RWPE2 (cell line): Measurements from ENCODE around the gene MAPK11.

Experiments used
- ATAC-seq: fragments of 200-7000 bp; cut with Tn5 transposase; 3 replicates; pipeline ENCODE4 v1.9.1; 2021; ENCODE audit warnings: low read depth
- DNase-seq: peaks from one replicate; pipeline ENCODE4 v3.0.0-alpha.2; 2020; ENCODE audit warnings: low spot score
- H3K27ac ChIP-seq: fragments of 450-650 bp; 2 replicates; pipeline ENCODE4 v1.5.1; 2017; ENCODE audit warnings: mild to moderate bottlenecking; ENCODE audit not compliant: poor library complexity, severe bottlenecking
- H3K27me3 ChIP-seq: fragments of 250-450 bp; sonication (Bioruptor Pico); 2 replicates; pipeline ENCODE4 v1.5.1; 2021; ENCODE audit warnings: mild to moderate bottlenecking, moderate library complexity; ENCODE audit not compliant: insufficient read depth, poor library complexity, severe bottlenecking
- H3K36me3 ChIP-seq: fragments of 250-450 bp; sonication (Bioruptor Pico); 2 replicates; pipeline ENCODE4 v1.5.1; 2020; ENCODE audit warnings: low read depth, mild to moderate bottlenecking, moderate library complexity
- H3K4me1 ChIP-seq: fragments of 250-450 bp; sonication (Bioruptor Pico); 2 replicates; pipeline ENCODE4 v1.5.1; 2021; ENCODE audit warnings: mild to moderate bottlenecking, moderate library complexity; ENCODE audit not compliant: insufficient read depth, poor library complexity, severe bottlenecking
- H3K4me3 ChIP-seq: fragments of 250-450 bp; sonication (Bioruptor Pico); 2 replicates; pipeline ENCODE4 v1.5.1; 2021; ENCODE audit warnings: mild to moderate bottlenecking, moderate library complexity; ENCODE audit not compliant: severe bottlenecking
- H3K9me3 ChIP-seq: fragments of 250-450 bp; sonication (Bioruptor Pico); 2 replicates; pipeline ENCODE4 v1.5.1; 2021; ENCODE audit warnings: mild to moderate bottlenecking, moderate library complexity; ENCODE audit not compliant: severe bottlenecking
- CTCF ChIP-seq: fragments of 450-650 bp; IDR thresholded peaks from one replicate; pipeline ENCODE4 v1.5.1; 2017; ENCODE audit warnings: mild to moderate bottlenecking, moderate library complexity; ENCODE audit not compliant: poor library complexity, severe bottlenecking

MAPK11 gene

DNA sequence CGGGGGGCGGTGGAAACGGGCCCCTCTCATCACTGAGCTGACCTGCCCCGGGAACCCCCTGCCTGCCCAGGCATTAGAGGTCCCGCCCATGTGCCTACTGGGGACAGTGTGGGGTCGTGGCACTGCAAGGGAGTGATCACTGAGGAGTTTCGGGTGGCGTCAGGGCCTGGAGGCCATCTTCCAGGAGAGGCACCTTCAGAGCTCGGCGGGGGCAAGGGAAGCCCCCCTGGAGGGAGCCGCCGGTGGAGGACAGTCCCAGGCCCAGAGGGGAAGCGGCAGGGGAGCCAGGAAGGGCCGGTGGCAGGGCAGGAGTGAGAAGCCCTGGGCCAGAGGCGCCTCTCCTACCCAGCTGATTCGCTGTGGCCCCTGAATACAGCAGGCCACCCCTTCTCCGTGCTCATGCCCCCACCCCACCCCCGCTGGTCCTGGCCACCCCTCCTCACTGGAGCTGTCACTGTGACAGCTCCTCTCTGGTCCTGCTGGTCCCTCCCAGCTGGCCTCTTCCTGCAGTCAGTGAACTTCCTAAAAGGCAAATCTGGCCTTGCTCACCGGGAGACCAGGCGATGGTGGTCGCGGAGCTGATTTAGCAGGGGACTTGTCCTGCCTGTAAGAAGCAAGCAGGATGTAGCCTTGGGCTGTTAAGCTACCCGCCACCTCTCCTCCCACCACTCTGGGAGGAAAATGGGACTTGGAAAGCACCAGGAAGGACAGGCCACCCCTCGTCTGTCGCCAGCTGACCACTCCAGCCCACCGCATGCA is 2.0 kb upstream of the MAPK11 start:
- Histone ChIP-seq H3K4me1 (peaks cover 14% of the 10 kb centered on the region), H3K36me3 (peaks cover 27% of the 10 kb centered on the region), H3K27ac (no peak overlapping the region), H3K9me3 (no peaks in the 10 kb centered on the region), H3K27me3 (no peaks in the 10 kb centered on the region), H3K4me3 (no peak overlapping the region)
- ATAC-seq (no peak), DNase-seq (no peak)
- TF ChIP-seq CTCF: peak; percentile 5

DNA sequence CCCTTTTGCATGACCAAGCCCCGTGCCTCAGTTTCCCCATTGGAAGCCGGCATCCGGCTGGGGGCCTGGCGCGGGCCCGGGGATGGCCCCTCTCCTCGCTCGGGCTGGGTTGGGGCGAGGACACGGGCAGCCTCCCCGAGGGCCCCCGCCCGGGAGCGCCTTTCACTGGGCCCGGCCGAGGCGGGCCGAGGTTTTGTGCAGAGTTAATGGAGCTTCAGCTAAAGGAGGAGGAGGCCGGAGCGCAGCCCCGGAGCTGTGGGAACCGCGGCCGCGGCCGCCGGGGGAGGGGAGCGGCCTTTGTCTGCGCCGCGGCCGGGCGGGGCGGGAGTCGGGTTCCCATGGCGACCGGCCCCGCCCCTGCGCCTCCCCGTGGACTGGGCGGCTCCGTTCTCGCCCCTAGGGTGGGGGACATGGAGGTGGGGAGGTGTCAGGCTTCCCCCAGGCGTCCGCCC is 1.4 kb upstream of the MAPK11 start:
- ATAC-seq: peak; percentile 43

DNA sequence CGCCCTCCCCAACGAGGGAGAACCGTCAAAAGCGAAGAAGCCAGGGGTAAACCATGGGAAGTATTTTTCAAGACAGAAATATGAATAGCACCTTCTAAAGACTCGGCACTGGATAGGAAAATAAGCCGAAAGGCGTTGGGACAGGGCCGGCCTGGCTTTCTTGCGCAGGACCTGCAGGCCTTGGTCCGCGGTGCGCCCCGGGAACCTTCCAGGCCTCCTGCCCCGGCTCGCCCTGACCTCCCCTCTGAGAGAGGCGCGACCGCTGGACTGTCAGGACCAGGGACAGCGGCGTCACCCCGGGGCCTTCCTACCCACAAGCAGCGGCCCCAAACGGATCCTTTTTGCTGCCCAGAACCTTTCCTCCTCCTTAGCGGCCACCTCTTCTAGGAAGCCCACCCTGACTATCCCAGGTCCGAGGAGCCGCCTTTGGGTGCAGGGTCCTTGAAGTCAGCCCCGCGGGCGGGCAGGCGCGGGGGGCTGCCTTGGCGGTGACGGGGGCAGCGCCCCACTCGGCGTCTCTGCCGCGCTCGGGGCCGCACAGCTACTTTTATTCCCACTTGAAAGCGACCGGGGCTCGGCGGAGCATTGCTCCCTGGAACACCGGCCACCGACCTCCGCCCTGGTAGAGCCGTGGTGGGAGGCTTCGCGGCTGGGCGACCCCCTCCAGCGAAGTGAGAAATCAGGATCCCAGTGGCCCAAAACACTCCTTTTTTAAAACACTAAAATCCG is 650 bp upstream of the MAPK11 start:
- H3K27me3 ChIP-seq: no peaks in the 10 kb centered on the region
- H3K9me3 ChIP-seq: no peaks in the 10 kb centered on the region
- H3K27ac ChIP-seq: peak overlapping the region; percentile 15
- H3K4me1 ChIP-seq: peaks cover 14% of the 10 kb centered on the region
- DNase-seq (no peak), ATAC-seq (peak; percentile 59)
- H3K36me3 ChIP-seq: peaks cover 15% of the 10 kb centered on the region
- TF ChIP-seq CTCF: no peak
- peak overlapping the region; percentile 33 for H3K4me3 ChIP-seq

More for the DNA sequence above, 1.4 kb upstream of the MAPK11 start:
- peak; percentile 37 for TF ChIP-seq CTCF
- Histone ChIP-seq H3K27ac (no peak overlapping the region), H3K27me3 (no peaks in the 10 kb centered on the region), H3K4me1 (peaks cover 14% of the 10 kb centered on the region), H3K4me3 (peak overlapping the region; percentile 33), H3K36me3 (peaks cover 21% of the 10 kb centered on the region), H3K9me3 (no peaks in the 10 kb centered on the region)
- no peak for DNase-seq

- 0 out of 2 replicates have a peak, but pooled peaks cover 6% of the 10 kb centered on the region for H3K36me3 ChIP-seq
- H3K4me3 ChIP-seq: peak overlapping the region; percentile 33
- peaks cover 14% of the 10 kb centered on the region for H3K4me1 ChIP-seq
- peak overlapping the region; percentile 15 for H3K27ac ChIP-seq
- DNase-seq (no peak), ATAC-seq (no peak)
- TF ChIP-seq CTCF: no peak
- no peaks in the 10 kb centered on the region for H3K9me3 ChIP-seq
- H3K27me3 ChIP-seq: no peaks in the 10 kb centered on the region
Observed at GRCh38 chr22:50269573-50269969, 609 bp downstream of the MAPK11 start.
